HepG2 (cell line): Measurements from ENCODE around the gene CA7. TPM values are rescaled to one million over a fixed set of nuclear protein-coding genes. Genes with fewer than 3 reads are reported as not detected.

ENCODE experiments used
- ATAC-seq: fragments of 200-7000 bp; cut with Tn5 transposase; 3 replicates; pipeline ENCODE4 v1.9.1; 2020; ENCODE audit warnings: mild to moderate bottlenecking, moderate library complexity
- BruUV-seq: library from RNA; stranded (reverse); fragments of 400-500 nt; replicated peaks from 2 replicates; lab custom pipeline; 2021; lab: Mats Ljungman, UMichigan
- CTCF ChIA-PET: fragments of 300-600 bp; formaldehyde crosslinking; extraction: SDS; loops from one replicate; lab custom pipeline; 2021; ENCODE audit warnings: low total read pairs, inconsistent platforms, low intra/inter-chr PET ratio; lab: Yijun Ruan, JAX
- POLR2A ChIA-PET: fragments of 350-600 bp; sonication (Branson Sonifier 250); formaldehyde crosslinking; loops from one replicate; lab custom pipeline; 2020; ENCODE audit warnings: antibody characterized with exemption, inconsistent platforms; lab: Yijun Ruan, JAX
- DNase-seq: peaks from one replicate; pipeline ENCODE4 v3.0.0-alpha.2; 2015; ENCODE audit warnings: low spot score
- FAIRE-seq: peaks from 3 replicates; lab custom pipeline; 2011; peaks lifted over from hg19 to GRCh38; lab: Jason Lieb, UNC
- H2AFZ ChIP-seq: one replicate; pipeline ENCODE4 v1.6.1; 2011; ENCODE audit warnings: low read length, inconsistent platforms
- H3K27ac ChIP-seq: fragments of 300-600 bp; 3 replicates; pipeline ENCODE4 v1.8.0; 2011; ENCODE audit warnings: mixed run types, mild to moderate bottlenecking, mixed read lengths, low read length, inconsistent platforms; ENCODE audit not compliant: insufficient read depth; ENCODE audit errors: extremely low read length
- H3K27me3 ChIP-seq, 2 experiments: fragments of 200-600 bp in 1 of 2; 2 replicates in 1 of 2; 3 replicates in 1 of 2; pipeline versions ENCODE4 v1.6.0 to v1.8.0; 2011; ENCODE audit warnings: low read length in 2 of 2, mild to moderate bottlenecking in 2 of 2, moderate library complexity in 2 of 2, inconsistent platforms in 1 of 2; ENCODE audit not compliant: insufficient read depth in 2 of 2, control insufficient read depth in 1 of 2
- H3K36me3 ChIP-seq, 2 experiments: fragments of 200-600 bp in 1 of 2; replicated peaks in 1 of 2; 2 replicates in 1 of 2; 3 replicates in 1 of 2; pipeline versions ENCODE4 v1.5.1 to v1.8.0; 2011; ENCODE audit warnings: low read length in 2 of 2, inconsistent platforms in 1 of 2; ENCODE audit not compliant: insufficient read depth in 2 of 2, control insufficient read depth in 1 of 2
- H3K4me1 ChIP-seq: 2 replicates; pipeline ENCODE4 v1.5.1; 2012; ENCODE audit warnings: low read length, inconsistent platforms; ENCODE audit not compliant: insufficient read depth
- H3K4me2 ChIP-seq: 2 replicates; pipeline ENCODE4 v1.6.0; 2011; ENCODE audit warnings: low read depth, low read length, inconsistent platforms
- H3K4me3 ChIP-seq, 3 experiments: fragments of 200-600 bp in 1 of 3; sonication (generic), shearing (Covaris generic) in 1 of 3; replicated peaks in 1 of 3; 2 replicates each; pipeline ENCODE4 v1.5.1; 2011 to 2016; ENCODE audit warnings: low read length in 3 of 3, inconsistent platforms in 2 of 3, low read depth in 2 of 3, mild to moderate bottlenecking in 2 of 3, control low read depth in 1 of 3, mixed read lengths in 1 of 3; ENCODE audit not compliant: insufficient read depth in 1 of 3
- H3K79me2 ChIP-seq: one replicate; pipeline ENCODE4 v1.6.1; 2011; ENCODE audit warnings: low read length, inconsistent platforms; ENCODE audit not compliant: insufficient read depth
- H3K9ac ChIP-seq: 2 replicates; pipeline ENCODE4 v1.6.0; 2011; ENCODE audit warnings: mild to moderate bottlenecking, low read depth, low read length, inconsistent platforms; ENCODE audit not compliant: insufficient read depth
- H3K9me3 ChIP-seq: 2 replicates; pipeline ENCODE4 v1.5.1; 2012; ENCODE audit warnings: mild to moderate bottlenecking, low read length
- H4K20me1 ChIP-seq: 2 replicates; pipeline ENCODE4 v1.6.0; 2011; ENCODE audit warnings: inconsistent platforms, mild to moderate bottlenecking, low read length, moderate library complexity; ENCODE audit not compliant: insufficient read depth
- BORCS8-MEF2B ChIP-seq: sonication (generic); formaldehyde crosslinking; IDR thresholded peaks from 2 replicates; pipeline ENCODE4 v1.8.0; 2022; ENCODE audit warnings: mild to moderate bottlenecking, missing genetic modification reagents
- CTCF ChIP-seq: sonication (generic); formaldehyde crosslinking; IDR thresholded peaks from 2 replicates; pipeline ENCODE4 v1.5.0; 2020; ENCODE audit warnings: mild to moderate bottlenecking, missing genetic modification reagents, moderate library complexity
- HMG20A ChIP-seq: IDR thresholded peaks from 2 replicates; pipeline ENCODE4 v1.6.1; 2016; ENCODE audit warnings: borderline replicate concordance
- MLX ChIP-seq: IDR thresholded peaks from 2 replicates; pipeline ENCODE4 v1.6.1; 2016
- NR2F6 ChIP-seq, 2 experiments: IDR thresholded peaks; 2 replicates each; pipeline ENCODE4 v1.6.1; 2016; ENCODE audit warnings: antibody characterized with exemption in 1 of 2, mild to moderate bottlenecking in 1 of 2
- RXRB ChIP-seq: IDR thresholded peaks from 2 replicates; pipeline ENCODE4 v1.6.1; 2016; ENCODE audit warnings: borderline replicate concordance, missing genetic modification reagents, missing compliant biosample characterization
- SRSF1 ChIP-seq: fragments of 200-400 bp; formaldehyde crosslinking; optimal IDR thresholded peaks from 2 replicates; pipeline ENCODE3; 2017; ENCODE audit warnings: mild to moderate bottlenecking, low read depth, low read length, moderate library complexity
- ZC3H13 ChIP-seq: sonication (generic); formaldehyde crosslinking; IDR thresholded peaks from 2 replicates; pipeline ENCODE4 v1.8.1; 2023; ENCODE audit warnings: mild to moderate bottlenecking, missing genetic modification reagents, moderate library complexity
- ZNF224 ChIP-seq: sonication (generic); formaldehyde crosslinking; IDR thresholded peaks from 2 replicates; pipeline ENCODE4 v1.5.0; 2020; ENCODE audit warnings: mild to moderate bottlenecking, missing genetic modification reagents
- ZNF501 ChIP-seq: sonication (generic); formaldehyde crosslinking; IDR thresholded peaks from 2 replicates; pipeline ENCODE4 v1.5.1; 2020; ENCODE audit warnings: mild to moderate bottlenecking, moderate library complexity, missing genetic modification reagents
- WGBS: methylation state at CpG from one replicate; pipeline ENCODE4 v1.1.6; 2017; ENCODE audit warnings: low lambda C conversion rate; 5-methylcytosine and 5-hydroxymethylcytosine counted together
- in situ Hi-C: cut with HindIII; loops from 2 replicates; pipeline ENCODE4 v1.10.0; 2017; ENCODE audit warnings: low pct_unique_long_range_greater_than_20kb; ENCODE audit not compliant: extremely low pct_ligation_motif_present
- intact Hi-C: fragments of 100-400 bp; cut with micrococcal nuclease; formaldehyde crosslinking; loops from one replicate; pipeline ENCODE4 v1.10.0; 2022; ENCODE audit not compliant: unreplicated experiment
- polyA plus RNA-seq, 8 experiments: library from polyadenylated mRNA; depleted of rRNA in 3 of 8; stranded (reverse) in 7 of 8; unstranded in 1 of 8; fragments of >200 nt; fragmentation: Illumina TruSeq in 4 of 8; extraction: Trizol in 4 of 8; gene quantifications; 2 replicates each; pipeline versions ENCODE4 v1.2.1 to v1.2.3, GENCODE V29; 2011 to 2016; ENCODE audit warnings: low read depth in 4 of 8, missing spikeins in 1 of 8, mixed read lengths in 1 of 8; ENCODE audit not compliant: insufficient read depth in 1 of 8
- total RNA-seq, 5 experiments: library from RNA; depleted of rRNA; stranded (reverse); fragments of >200 nt; fragmentation: Illumina TruSeq; extraction: Trizol; gene quantifications; 2 replicates each; pipeline ENCODE4 v1.2.3, GENCODE V29; 2016; ENCODE audit warnings: low read depth in 1 of 5

CA7 gene
- total and polyA plus RNA-seq, 2 of the 13 experiments (the other 11 are each of a cell fraction or from before 2014, with no cell fraction given): not detected

- intact Hi-C loops: no loop called here
- no peak for ATAC-seq
- CTCF ChIA-PET: no interaction called here
- H3K4me2 ChIP-seq: no peak overlapping the region
- no peak overlapping the region for H2AFZ ChIP-seq
- BruUV-seq: no TSS peak
- H4K20me1 ChIP-seq: no peaks in the 10 kb centered on the region
- no peak for DNase-seq
- no peaks in the 10 kb centered on the region for H3K27me3 ChIP-seq
- H3K36me3 ChIP-seq: peaks cover 13 to 51% of the 10 kb centered on the region in 2 experiments
- WGBS: 96% methylated on average over 7 of the region's 7 CpGs
- H3K9ac ChIP-seq: no peak overlapping the region
- TF ChIP-seq CTCF (CRISPR knock-in tag) (no peak), ZNF224 (no peak), SRSF1 (no peak), RXRB (no peak), NR2F6 (IDR thresholded peaks at IDR 0.05) (no peak), NR2F6 (CRISPR knock-in tag; IDR thresholded peaks at IDR 0.05) (no peak), BORCS8-MEF2B (CRISPR knock-in tag) (no peak), MLX (CRISPR knock-in tag) (no peak), HMG20A (CRISPR knock-in tag) (no peak), ZNF501 (CRISPR knock-in tag) (no peak), ZC3H13 (no peak)
- no peak for FAIRE-seq
- H3K4me1 ChIP-seq: no peaks in the 10 kb centered on the region
- no peak overlapping the region for H3K4me3 ChIP-seq
- H3K79me2 ChIP-seq: no peaks in the 10 kb centered on the region
- no peak overlapping the region for H3K27ac ChIP-seq
- H3K9me3 ChIP-seq: no peaks in the 10 kb centered on the region
- POLR2A ChIA-PET: no interaction called here
- in situ Hi-C loops: no loop called here
Measured at GRCh38 chr16:66811043-66811442, 33.2 kb upstream of the CA7 start.
